HG03175 (cell line): ENCODE results near the gene DSCAM.

Source experiments
- ATAC-seq: cut with Tn5 transposase; IDR thresholded peaks from one replicate; pipeline ENCODE4 v1.9.1; 2021; ENCODE audit warnings: mild to moderate bottlenecking, moderate library complexity; ENCODE audit not compliant: unreplicated experiment

Gene DSCAM

DNA sequence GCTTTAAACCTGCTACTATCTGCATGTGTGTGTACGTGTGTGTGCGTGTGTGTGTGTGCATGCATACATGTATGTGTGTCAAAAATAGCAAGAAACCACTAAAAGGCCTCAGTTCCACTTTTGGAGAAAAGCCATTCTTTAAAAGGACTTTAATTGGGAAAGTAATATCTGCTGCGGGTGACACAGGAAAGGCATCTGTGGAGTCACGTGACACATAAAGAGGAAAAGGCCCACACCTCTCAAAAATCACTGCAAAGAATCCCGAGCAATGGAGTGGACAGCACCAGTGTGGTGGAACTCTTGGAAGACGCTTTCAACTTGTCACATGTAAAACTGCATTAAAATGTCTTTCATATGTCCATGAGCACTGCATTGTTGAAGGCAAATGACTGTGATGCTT lies 63.6 kb downstream of the DSCAM start:
- no peak for ATAC-seq

DNA sequence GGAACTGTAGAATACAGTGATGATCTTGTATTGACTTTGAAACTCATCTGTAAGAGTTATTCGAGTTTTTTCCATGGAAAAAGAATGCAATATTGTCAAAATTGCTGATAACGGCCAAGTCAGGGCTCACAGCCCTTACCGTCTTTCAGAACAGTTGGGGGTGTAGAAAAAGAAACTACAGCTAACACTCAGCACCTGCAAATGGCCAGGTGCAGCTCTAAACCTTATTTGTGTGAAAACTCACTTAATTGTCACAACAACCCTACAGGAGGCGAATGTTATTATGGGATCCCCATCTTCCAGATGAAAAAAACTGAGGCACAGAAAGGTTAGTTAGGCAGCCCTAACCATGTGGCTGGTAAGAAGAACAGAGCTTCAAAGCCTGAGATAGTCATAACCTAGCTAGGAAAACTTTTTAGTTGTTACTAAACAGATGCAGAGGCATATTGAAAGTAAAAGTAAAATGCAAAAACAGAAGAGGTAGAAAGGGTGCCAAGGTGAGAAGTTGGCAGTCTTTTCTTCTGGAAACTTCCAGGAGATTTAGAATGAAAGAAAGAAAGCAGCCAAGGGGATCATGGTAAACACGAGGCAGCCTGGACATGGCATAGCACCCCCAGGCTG lies 76.4 kb downstream of the DSCAM start:
- no peak for ATAC-seq

GRCh38 chr21:40769231-40769630 lies 77.7 kb downstream of the DSCAM start:
- no peak for ATAC-seq

GRCh38 chr21:40768056-40768455 lies 78.9 kb downstream of the DSCAM start:
- ATAC-seq, result no peak

GRCh38 chr21:40766381-40766780 lies 80.6 kb downstream of the DSCAM start:
- no peak for ATAC-seq

DNA sequence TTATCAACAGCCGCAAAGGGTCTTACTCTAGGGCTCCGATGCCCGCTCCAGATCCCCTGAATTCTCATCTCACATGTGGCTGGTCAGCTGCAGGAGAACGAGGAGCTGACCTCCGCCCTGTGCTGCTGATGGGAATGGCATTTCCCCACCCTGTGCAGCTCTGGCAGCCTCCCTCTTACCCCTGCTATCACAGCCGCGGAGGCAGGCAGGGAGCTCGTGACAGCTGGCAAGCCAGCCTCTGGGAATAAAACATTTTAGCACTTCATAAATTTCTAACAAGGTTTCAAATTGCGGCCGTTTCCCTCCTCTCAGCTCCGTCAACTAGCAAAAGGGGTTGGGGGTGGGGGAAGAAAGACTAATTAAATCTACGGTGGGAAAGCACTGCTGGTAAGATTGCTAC lies 81.1 kb downstream of the DSCAM start:
- ATAC-seq, result no peak

- ATAC-seq, result no peak
These were observed 86.1 kb downstream of the DSCAM start for GRCh38 chr21:40760821-40761220.

- no peak for ATAC-seq
These were observed 87.9 kb downstream of the DSCAM start for GRCh38 chr21:40759061-40759460.

- ATAC-seq, result no peak
These were observed 89.6 kb downstream of the DSCAM start for GRCh38 chr21:40757366-40757765.

GRCh38 chr21:40754466-40754865 lies 92.5 kb downstream of the DSCAM start:
- no peak for ATAC-seq

- no peak for ATAC-seq
These were observed 93.2 kb downstream of the DSCAM start for GRCh38 chr21:40753756-40754155.

GRCh38 chr21:40752125-40752524 lies 94.8 kb downstream of the DSCAM start:
- ATAC-seq, result no peak

DNA sequence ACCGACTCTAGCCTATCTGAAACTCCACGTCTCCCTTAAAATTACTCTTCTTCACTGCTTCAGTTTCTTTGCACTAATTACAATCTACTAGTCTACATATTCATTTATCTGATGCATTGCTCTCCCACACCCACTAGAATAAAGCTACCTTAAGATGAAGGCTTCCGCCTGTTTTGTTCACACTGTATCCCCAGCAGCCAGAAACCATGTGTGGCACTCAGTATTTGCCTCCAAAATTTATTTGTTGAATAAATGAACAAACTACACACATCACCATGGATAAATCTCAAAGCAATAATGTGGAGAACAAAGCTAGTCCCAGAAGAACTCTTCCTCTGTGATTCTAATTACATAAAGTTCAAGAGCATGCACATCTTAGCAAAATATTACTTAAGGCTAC lies 95.7 kb downstream of the DSCAM start:
- no peak for ATAC-seq

DNA sequence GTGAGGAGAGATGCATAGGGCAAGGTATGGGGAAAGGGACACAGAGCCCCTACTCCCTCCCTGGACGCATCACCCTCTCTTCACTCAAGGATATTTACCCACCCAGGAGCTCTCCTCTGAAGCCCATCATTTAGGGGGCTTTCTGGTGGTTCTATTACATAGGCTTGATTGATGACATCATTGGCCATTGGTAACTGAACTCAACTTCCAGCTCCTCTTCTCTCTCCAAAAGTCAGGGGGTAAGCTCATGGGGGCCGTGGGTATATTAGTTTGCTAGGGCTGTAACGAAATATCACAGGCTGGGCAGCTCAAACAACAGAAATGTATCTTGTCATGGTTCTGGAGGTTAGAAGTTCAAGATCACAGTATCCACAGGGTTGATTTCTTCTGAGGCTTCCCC lies 110.8 kb downstream of the DSCAM start:
- ATAC-seq, result no peak

- no peak for ATAC-seq
These were observed 113.9 kb downstream of the DSCAM start for GRCh38 chr21:40733024-40733397.

DNA sequence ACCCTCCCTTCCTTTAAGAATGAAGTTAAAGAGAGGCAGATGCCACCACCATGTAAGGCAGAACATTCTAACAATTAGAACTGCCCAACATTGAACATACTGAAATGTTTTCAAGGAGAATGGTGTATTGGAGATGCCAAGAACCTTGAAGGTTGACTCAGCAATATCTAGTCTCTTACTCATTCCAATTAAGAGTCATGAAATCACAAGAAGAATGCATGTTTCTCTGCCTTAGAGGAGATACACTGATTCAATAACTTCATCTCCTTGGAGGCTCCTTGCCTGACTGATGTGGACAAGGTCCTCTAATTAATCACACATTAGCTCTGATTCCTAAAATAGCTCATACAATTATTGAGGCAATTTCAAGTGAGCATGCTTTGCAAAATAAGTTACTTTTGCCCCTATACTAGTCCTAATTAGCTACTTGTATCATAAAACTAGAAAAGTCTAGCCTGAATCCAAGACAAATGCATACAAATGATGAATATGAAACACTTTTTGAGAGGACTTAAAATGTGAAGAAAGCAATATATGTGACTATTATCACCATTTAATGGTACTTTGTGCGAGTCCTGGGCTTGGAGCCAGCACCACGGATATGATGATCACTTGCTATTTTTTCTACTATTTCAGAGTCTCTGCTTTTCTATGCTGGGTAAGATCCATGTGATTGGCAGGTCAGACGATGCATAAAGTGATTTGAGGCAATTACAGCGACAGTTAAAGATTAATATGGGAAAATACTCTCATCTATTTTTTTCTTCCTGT lies 114.5 kb downstream of the DSCAM start:
- ATAC-seq, result no peak

DNA sequence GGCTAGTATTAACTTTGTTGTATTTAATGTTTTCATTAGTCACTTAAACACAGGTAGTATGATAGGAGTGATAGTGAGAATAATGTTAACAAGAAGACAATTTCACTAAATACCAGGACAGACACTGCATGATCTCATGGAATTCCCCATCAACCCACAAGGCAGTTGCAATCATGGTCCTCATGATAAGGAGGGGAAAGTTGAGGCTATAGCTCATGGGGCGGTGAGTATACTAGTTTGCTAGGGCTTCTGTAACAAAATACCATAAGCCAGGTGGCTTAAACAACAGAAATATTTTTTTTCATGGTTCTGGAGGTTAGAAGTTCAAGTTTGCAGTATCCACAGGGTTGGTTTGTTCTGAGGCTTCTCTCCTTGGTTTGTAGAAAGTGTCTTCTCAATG lies 115.8 kb downstream of the DSCAM start:
- ATAC-seq, result no peak

GRCh38 chr21:40730426-40730800 lies 116.5 kb downstream of the DSCAM start:
- ATAC-seq, result no peak

DNA sequence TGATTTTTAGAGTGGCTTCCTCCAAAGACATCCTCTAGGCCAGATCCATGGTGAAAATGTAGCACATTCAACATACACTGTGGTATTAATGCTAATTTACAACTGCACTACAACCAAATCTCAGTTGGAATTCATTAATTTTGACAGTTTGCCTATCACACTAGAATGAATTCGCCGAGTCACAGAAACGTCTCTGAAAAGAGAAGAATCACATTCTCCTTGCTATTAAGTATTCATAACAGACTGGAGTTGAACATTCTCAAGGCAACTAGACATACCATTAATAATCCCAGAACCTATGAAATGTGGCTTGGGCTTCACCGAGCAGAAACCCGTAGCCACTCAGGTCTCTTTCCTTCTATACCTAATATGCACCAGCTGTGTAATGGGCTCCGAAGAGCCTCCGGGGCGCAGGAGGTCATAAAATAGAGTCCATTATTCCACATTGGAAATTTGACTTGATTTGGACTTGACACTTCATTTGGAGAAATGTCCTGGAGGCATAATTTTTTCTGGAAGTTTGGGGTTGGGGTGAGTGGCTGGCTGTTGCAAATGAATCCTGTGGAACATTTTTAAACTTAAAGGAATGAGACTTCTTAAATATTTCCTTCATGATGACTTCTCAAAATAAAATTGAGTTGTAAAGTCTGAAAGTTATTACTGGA lies 117.1 kb downstream of the DSCAM start:
- no peak for ATAC-seq

DNA sequence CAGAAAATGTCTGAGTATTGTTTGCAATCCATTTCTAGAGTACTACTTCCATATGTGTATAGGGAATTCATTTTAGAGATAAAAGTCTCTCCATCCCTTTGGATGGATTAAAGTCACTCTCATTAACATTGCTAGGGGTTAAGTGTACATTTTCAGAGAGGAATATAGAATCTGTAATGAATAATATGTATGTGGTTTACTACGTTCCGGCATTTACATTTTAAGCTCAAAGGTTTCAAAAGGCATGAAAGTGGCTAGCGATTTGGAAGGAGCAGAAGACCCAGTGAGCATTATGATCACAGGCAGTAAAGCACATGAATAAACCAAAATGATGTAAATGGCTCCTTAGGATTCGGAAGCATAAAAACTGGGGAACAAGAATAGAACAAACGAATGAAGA lies 123.0 kb downstream of the DSCAM start:
- no peak for ATAC-seq

DNA sequence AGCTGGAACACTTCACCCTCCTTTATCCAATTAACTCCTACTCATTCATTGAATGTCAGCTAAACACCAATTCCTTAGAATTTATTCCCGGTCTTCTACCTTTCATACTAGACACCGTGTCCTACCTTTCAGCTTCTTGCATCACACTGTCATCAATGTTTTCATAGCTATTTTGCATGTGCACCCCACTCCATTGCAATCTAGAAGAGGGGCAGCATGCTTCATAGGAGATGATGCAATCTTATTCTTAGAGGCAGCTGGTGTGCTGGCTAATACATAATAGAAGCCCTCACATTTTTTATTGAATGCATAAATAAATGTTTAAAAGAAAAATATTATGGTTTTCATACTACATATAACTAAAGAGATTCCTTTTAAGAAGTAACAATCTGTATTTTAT lies 123.6 kb downstream of the DSCAM start:
- ATAC-seq, result no peak

DNA sequence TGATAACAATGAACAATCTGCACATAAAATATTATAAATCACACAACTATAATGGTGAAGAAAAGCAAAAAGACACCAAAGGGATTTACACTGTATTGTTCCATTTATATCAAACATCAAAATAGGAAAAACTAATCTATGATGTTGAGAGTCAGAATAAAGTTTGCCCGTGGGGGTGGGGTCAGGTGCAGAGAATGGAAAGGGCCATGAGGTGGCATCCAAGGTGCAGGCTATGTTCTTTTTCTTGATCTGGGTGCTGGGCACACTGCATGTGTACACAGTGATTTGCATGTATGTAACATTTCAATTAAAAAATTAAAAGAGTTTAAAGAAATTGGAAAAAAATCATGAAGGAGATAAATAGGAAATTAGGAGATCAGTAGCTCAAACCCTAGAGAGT lies 127.3 kb downstream of the DSCAM start:
- ATAC-seq, result no peak
